ENCODE data around the gene DLGAP5.

DLGAP5 gene

DNA sequence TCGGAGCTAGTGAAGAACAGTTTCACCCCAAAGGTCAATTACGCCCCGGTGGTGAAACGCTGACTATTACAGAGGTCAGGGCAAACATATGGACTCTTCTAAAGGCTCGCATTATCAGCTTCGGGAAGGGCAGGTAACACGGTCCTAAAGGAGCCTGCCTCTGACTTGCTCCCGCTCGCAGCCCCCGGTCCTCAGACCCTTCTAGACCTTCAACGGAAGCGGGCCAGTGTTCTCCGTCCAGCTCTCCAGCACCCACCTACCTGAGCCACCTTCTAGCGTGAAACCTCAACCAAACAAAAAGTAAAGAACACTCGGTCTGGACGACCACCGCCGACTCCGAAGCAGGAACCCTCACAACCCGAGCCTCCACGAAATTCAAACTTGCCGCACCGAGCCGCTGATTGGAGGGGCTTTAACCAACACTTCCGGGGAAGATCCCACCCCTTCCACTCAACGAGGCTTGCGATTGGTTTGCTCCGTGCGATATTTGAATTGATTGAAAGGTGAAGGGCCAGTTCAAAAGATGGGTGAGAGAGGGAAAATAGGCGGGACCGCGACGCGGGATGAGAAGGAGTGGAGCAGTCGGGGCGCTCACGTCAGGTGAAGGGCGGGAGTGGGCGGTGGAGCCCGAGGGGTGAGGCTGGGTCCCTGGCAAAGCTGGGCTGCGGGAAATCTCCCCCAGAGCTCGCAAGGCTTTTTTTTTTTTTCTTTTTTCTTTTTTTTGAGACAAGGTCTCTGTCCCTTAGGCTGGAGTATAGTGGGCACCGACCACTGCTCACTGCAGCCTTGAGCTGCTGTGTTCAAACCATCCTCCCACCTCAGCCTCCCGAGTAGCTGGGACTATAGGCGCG lies at the start of gene DLGAP5:
Gene DLGAP5, minus strand, starts transcription at position 383 of the 851 bp plus-strand sequence. CDS start 2,406 bp downstream, outside the sequence.
- peak; percentile 92 for DNase-seq

DNA sequence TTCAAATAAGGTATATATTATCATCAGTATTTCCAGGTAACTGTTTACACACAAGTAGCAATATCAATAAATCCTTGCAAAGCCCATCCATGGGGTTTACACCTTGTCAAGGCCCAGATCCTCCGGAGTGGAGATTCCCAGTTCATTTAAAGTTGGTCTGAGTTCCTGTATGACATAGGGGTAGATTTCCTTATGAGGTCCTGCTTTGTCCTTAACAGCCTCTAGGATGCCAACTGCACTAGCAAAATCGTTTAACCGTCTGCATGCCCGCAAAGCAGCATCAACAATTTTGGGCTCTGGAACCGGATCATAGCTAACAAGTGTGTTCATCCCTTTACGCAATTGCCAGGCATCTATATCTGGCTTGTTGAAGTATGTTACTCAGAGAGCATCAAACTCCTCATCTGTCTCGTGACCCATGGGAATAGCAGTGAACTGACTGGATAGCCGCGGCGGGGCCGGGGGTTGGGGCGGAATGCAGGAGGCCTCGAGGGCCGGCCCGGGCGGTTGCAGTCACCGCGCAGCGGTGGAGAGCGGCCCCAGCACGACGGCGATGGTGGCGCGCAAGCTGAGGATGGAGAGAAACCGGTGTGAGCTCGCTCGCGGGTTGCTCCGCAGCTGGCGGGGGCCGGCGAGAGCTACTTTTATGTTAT lies 49.3 kb upstream of the DLGAP5 start:
- DNase-seq: no peak

DNA sequence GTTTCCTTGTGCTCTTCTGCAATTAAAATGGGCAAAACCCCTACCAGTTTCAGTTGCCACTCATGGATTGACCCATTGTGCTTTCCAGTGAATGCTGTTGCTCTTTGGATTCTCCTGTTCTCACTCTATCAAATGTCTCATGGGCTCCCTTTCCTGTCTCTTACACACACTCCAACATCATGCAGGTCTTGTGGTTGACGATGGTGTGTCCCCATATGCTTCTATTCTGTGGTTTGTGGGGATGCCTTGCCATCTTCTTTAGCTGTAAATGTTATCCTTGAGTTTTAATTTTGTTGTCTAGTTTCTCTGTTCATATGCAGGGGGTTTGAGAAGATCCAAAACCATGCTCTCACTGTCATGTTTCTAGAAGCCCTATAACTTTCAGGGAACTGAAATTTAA lies 47.9 kb upstream of the DLGAP5 start:
- no peak for DNase-seq

DNA sequence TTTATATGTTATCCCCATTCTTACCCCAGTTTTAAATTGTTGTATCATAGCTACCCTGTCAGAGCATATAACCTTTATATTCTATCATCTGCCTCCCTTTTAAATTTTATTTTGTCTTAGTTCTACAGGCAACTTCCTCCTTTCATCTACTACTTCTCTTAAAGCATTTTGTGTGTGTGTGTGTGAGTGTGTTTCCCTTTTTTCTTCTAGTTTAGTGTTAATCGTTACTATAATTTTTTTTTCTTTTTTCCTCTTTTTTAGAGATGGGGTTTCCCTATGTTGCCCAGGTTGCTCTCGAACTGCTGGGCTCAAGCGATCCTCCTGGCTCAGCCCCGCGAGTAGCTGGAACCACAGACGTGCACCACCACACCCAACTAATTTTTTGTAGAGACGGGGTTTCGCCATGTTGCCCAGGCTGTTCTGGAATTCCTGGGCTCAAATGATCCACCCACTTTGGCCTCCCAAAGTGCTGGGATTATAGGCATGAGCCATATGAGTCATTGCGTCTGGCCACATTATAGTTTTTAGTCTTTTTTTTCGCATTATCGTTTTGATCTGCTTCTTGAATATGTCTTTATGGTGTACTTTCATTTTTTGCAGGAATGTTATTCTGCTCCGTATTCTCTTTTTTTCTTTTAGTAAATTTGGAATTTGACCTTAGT lies 46.8 kb upstream of the DLGAP5 start:
- DNase-seq: no peak

DNA sequence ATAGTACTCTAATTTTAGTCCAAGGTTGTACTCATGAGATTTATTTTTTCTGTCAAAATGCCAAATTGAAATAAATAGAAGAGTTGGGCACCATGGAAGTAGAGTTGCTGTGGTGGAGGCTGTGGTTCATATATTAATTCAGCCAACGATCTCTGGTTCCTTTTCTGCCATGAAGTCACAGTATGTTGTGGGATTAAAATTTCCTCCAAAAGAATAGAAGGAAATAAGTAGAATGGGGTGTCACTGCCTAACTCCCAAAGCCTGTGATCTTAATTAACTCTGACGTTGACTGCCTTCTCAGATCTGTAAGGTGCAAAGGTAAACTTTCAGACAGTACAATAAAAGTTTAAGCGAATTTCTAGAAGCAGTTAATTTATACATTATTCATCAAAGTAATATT lies 42.2 kb upstream of the DLGAP5 start:
- no peak for DNase-seq

- DNase-seq: no peak
These were observed 36.9 kb upstream of the DLGAP5 start for GRCh38 chr14:55228261-55228660.

GRCh38 chr14:55223364-55223763 lies 32.0 kb upstream of the DLGAP5 start:
- no peak for DNase-seq

DNA sequence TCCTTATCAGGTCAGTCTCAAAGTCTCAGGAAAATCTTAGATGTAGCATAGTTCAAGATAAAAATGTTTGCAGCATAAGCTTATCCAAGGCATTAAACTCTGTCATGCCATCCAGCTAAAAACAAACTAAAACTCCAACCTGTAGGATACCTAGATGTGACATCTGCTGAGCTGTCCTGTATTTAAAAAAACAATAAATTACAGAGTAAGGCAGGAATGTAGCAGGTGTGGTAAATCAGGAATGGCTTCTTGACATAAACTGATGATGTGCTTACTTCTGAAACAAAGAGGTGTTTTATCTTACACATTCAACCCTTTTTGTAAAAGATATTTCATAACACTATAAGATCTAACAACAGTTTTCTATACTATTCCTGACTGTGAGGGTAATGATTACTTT lies 30.6 kb upstream of the DLGAP5 start:
- DNase-seq: no peak

DNA sequence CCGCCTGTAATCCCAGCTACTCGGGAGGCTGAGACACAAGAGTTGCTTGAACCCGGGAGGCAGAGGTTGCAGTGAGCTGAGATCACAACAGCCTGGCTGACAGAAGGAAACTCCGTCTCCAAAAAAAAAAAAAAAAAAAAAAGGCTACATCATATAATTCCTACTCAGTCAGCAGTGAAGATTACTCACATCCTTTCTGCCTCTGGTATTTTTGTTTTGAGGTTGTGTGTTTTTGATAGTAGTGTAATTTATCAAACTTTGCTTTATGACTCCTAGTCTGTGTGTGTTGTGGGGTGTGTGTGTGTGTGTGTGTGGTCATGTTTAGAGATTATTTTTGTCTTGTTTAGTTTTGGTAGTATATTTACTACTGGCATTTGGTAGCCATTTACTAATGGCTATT lies 29.8 kb upstream of the DLGAP5 start:
- no peak for DNase-seq

DNA sequence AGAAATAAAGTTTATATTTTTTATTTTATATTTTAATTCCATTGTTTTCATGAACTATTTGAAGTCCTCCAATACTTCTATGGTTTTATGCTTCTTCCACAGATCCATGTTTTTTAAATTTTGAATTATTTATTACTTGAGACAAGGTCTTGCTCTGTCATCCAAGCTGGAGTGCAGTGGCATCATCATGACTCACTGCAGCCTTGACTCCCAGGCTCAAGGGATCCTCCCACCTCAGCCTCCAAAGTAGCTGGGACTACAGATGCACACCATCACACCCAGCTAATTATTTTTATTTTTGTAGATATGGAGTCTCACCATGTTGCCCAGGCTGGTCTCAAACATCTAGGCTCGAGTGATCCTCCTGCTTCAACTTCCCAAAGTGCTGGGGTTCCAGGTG lies 28.8 kb upstream of the DLGAP5 start:
- DNase-seq: no peak

DNA sequence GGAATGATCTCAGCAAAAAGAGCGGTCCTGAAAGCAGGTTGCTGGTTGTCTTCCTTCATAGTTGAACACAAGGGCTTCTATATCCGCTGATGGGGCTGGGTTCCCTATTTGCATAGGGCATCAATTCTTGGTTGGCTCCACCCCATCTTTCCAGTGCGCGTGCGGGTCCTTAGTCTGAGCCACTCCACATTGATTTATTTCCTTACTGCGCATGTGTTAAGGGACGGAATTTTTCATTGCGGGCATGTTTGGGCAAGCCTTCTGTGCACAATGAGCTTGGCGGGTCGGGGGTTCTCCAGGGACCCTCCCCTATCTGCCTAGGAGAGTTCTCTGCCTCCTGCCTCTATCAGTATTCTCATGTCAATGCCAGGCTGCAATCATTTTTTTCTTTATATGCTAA lies 21.2 kb upstream of the DLGAP5 start:
- no peak for DNase-seq

- DNase-seq: no peak
These were observed 16.4 kb upstream of the DLGAP5 start for GRCh38 chr14:55207832-55208231.

- no peak for DNase-seq
These were observed 14.8 kb upstream of the DLGAP5 start for GRCh38 chr14:55206175-55206693.

- no peak for DNase-seq
These were observed 10.1 kb upstream of the DLGAP5 start for GRCh38 chr14:55201219-55202101.

DNA sequence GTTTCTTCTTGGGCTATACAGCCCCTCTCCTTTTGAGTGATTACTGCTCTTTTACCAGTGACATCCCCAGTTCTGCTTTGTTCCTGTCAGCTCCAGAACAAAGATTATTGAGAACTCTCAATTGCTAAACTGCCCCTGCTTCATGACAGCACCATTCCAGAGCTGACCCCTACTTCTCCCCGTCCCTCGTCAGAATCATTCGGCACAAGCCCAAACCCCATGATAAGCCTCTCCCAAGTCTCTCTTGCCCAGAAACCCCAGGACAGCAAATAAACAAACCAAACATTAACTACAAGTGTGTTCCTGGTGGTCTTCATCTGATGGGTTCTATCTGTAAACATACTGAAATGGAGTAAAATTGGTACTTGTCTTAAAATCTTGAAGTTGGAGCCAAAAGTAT lies 9.3 kb upstream of the DLGAP5 start:
- no peak for DNase-seq

DNA sequence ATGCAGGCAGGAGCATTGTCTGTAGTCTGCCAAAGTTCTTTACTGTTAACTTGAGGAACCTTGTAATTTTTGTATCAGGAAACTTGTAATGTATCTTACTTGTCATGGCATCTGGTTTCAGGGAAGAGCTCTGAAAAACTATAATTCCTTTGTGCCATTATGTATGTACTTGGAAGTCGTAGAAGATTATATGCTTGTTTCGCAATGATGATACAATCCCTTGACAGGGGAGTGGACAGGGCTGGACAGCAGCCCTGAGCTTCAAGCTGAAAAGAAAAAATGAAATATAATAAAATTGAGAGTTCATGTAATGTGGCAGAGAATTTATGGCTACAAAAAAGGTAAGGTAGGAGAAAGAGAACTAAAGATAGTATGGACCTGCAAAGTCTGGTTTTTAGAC lies 7.4 kb upstream of the DLGAP5 start:
- no peak for DNase-seq

DNA sequence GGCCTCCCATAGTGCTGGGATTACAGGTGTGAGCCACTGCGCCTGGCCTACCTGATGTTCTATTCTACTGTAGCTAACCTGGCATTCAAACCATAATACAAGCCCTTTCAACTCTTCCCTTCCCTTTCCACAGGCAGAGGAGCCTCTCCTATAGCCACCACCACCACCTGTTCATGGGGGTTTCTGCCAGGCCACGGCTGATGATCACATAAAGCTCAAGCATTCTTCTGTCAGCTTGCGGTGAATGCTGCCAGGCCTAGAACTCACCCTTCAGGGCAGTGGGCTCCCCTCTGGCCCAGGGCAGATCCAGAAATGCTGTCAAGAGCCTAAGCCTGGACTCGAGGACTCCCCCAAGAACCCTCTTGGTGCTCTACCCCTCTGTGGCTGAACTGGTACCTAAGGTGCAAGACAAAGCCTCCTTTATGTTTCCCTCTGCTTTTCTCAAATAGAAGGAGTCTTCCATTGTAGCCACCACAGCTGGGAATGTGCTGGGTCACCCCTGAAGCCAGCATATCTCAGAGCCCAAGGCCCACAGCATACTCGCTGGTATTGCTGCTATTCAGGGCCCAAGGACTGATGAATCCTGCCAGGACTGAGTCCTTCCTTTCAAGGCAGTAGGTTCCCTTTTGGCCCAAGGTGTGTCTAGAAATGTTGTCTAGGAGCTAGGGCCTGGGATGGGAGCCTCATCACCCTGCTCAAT lies 3.4 kb upstream of the DLGAP5 start:
- no peak for DNase-seq

DNA sequence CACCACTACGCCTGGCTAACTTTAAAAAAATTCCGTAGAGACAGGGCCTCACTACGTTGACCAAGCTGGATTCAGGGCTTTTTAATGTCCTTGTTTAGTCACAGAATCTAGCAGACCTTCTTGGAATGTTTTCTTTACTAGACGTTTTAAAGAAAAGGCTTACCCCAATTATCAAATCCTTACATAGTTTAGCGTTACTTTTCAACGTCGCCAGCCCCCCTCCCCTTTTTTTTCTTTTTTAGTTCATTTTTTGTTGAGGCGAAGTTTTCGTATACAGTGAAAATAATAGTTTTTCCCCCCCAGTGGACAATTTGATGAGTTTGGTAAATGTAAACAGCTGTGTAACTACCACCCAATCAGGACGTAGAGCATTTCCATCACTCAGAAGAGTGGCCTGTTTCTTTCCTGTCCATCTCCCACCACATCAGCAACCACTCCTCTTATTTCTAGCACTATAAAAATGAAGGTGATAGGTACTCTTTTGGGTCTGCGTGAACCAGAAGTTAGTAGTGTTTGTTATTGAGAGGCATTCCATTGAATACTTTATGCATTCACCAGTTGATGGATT lies 753 bp upstream of the DLGAP5 start:
- DNase-seq: no peak

DNA sequence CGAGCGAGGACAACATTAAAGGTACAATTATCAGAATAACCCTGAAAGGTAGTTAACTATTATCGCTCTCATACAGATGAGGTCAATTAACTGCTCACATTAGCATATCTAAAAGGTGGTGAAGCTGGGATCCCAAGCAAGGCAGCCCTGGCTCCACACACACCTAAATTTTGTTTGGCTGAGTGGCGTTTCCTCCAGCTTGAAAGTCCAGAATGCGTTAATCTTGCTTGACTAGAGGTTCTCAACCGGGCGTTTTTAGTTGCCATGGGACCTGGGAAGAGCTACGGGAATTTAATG lies 531 bp downstream of the DLGAP5 start:
- no peak for DNase-seq

GRCh38 chr14:55188686-55189295 lies 2.6 kb downstream of the DLGAP5 start:
- DNase-seq: no peak

DNA sequence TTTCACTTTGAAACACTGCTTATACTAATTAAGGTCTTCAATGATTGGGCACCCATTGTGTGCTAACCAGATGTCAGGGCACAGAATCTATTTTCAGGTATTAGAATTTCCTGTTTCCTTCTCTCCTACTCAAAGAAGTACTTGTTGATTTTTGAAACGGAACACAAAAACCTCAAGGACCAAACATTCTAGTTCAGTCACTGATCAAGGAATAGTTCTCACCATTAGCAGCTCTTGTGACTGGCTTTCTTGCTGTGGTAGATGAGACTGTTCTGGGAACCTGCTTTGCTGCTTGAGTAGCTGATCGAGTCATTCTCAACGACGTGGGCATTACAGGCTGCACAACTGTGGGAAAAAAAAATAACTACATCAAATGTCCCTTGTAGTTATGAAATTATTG lies 11.0 kb downstream of the DLGAP5 start:
- no peak for DNase-seq
